ENCODE results near the gene CNTFR.

The CNTFR gene

DNA sequence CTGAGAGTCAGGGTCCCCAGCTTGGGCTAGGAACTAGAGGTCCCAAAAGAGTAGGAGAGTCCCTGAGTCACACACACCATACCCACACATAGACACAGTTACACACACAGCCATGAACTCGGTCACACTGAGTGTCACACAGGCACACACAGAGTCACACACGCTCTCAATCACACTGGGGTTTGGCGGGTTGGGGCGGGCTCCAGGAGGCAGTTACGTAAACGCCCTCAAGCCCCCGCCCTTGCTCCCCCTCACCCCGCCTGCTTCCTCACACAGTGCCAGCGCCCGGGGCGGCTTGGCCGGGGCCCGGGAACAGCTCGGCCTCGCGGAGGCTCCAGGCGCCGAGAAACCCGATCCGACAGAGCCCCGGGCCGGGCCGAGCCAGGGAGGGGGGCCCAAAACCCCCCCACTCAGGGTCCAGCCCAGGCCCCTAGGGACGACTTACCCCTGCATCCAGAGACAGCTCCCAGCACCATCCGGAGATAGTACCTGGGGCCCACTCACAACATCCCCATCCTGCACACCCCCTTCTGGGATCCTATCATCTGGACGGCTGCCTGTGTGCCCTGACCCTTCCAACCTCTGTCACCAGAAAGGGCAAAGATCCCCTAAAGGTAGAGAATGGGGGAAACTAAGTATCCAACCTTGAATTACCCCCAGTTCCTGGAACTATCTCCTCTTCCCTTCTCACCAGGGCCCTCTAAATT lies 3.5 kb upstream of the CNTFR start:
- TF ChIP-seq ELF4 (IDR thresholded peaks at IDR 0.05), result no peak
- TF ChIP-seq ARNT (IDR thresholded peaks at IDR 0.05), result no peak
- TF ChIP-seq FOXM1 (IDR thresholded peaks at IDR 0.05; ENCODE audit: borderline replicate concordance), result no peak
- no peak for TF ChIP-seq NFRKB (IDR thresholded peaks at IDR 0.05)
- no peak for TF ChIP-seq ZNF384 (IDR thresholded peaks at IDR 0.05)
- no peak for TF ChIP-seq BHLHE40 (IDR thresholded peaks at IDR 0.05; ENCODE audit: borderline replicate concordance)
- TF ChIP-seq SUZ12 (IDR thresholded peaks at IDR 0.05), result no peak
- no peak for TF ChIP-seq HDGF (IDR thresholded peaks at IDR 0.05; ENCODE audit: borderline replicate concordance)
- TF ChIP-seq FOXA1 (IDR thresholded peaks at IDR 0.05), result no peak
- TF ChIP-seq L3MBTL2 (conservative IDR thresholded peaks at IDR 0.05), result no peak
- no peak for TF ChIP-seq TARDBP (IDR thresholded peaks at IDR 0.05)
- DNase-seq (ENCODE audit: extremely low spot score), result no peak
- CTCF ChIA-PET, result interaction anchor here (0.6 to 2.7 kb wide), 3 partner anchors 14 to 68 kb away, joined by 3 to 31 read pairs (median 10); no protein-coding TSS in a partner anchor
- POLR2A ChIA-PET, result no interaction called here

DNA sequence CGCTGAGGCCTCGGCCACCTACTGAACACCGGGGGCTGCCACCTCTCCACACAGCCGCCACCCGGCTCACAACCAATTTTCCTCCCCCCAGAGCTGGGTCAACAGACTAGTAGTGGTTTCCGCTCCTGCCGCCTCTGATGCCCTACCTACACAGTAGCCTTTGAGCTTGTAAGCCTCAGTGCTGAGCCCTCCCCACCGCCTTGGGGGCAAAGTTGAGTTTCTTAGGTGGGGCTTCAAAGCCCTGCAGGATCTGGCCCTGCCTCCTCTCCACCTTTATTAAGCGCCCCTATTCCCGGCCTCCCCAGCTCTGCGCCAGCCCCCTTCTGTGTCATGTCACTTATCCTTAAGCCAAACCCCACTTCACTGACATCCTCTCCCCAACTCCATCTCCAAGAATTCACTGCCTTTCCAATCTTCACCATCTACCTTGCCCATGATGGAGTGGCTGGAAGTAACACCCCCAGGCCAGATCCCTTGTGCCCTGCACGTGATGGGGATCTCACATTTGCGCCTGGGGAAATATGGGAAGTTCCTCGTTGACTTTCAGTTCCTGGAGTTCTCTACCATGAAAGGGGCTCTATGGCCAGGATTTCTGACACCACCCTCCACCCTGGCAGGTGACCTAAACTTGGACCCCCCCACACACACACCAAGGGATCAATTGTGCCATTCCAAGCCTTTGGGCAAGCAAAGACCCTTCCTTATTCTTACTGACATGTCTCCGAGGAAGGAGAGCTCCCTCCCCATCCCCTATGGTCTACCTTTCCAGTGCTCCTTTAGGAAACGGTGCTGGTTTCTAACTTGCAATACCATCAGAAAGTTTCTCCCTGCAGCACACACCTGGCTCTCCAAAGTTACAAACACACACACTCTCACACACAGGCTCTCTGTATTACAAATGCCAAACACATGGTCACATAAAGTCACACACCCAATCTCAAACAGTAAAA lies 2.7 kb upstream of the CNTFR start:
- no peak for DNase-seq (ENCODE audit: extremely low spot score)
- no peak for TF ChIP-seq FOXM1 (IDR thresholded peaks at IDR 0.05; ENCODE audit: borderline replicate concordance)
- no peak for TF ChIP-seq SP1 (IDR thresholded peaks at IDR 0.05)
- TF ChIP-seq SUZ12 (IDR thresholded peaks at IDR 0.05), result no peak
- POLR2A ChIA-PET, result no interaction called here
- CTCF ChIA-PET, result interaction anchor here (0.6 to 2.7 kb wide), 16 partner anchors 9 to 188 kb away, joined by 3 to 31 read pairs (median 4); partner anchors contain the start of gene ENHO

DNA sequence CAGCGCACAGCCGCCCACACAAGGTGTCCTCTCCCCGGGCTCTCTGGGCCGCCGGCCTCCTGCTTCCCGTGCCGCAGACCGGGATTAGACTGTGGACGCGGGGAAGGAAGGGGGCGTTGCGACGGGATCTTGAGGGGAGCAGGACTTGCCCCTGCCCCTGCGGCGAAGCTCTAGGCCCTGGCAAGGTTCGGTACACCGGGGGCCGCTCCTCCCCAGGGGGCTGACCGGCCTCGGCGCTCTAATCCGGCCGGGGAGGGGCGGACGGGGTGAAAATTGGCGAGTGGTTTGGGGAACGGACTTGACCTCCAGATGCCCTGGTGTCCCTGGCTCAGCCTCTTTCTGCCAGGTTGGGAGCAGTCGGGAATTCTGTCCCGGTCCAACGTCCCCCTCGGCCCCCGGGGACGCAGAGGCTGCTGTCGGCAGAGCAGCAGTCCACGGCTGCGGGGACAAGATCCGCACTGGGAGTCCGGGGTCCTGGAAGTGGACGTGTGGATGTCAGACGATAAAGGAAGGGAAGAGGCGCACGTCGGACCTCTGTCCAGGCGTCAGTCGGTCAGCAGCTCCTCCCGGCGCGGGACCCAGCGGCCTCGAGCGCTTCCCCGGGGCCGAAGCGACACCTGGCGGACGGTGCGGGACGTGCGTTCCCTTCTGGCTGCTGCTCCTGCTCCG lies 1.9 kb upstream of the CNTFR start:
- ChIA-PET CTCF (interaction anchor here (0.6 to 2.7 kb wide), 17 partner anchors 8 to 187 kb away, joined by 3 to 31 read pairs (median 4); partner anchors contain the start of gene ENHO), POLR2A (no interaction called here)
- DNase-seq (ENCODE audit: extremely low spot score), result peak; percentile 92
- TF ChIP-seq ARNT (IDR thresholded peaks at IDR 0.05) (no peak), TARDBP (IDR thresholded peaks at IDR 0.05) (no peak), HDGF (IDR thresholded peaks at IDR 0.05; ENCODE audit: borderline replicate concordance) (no peak), LEF1 (IDR thresholded peaks at IDR 0.05; ENCODE audit: borderline replicate concordance) (no peak), ZNF384 (IDR thresholded peaks at IDR 0.05) (no peak), FOXK2 (IDR thresholded peaks at IDR 0.05) (no peak), FOXM1 (IDR thresholded peaks at IDR 0.05; ENCODE audit: borderline replicate concordance) (no peak; the same call in 1 of the 2 replicates), SP1 (IDR thresholded peaks at IDR 0.05) (no peak), FOXA1 (IDR thresholded peaks at IDR 0.05) (no peak), SUZ12 (IDR thresholded peaks at IDR 0.05) (no peak), BHLHE40 (IDR thresholded peaks at IDR 0.05; ENCODE audit: borderline replicate concordance) (no peak), L3MBTL2 (conservative IDR thresholded peaks at IDR 0.05) (no peak), ELF4 (IDR thresholded peaks at IDR 0.05) (no peak), CTBP1 (IDR thresholded peaks at IDR 0.05; ENCODE audit: borderline replicate concordance) (no peak)
- TF ChIP-seq, protein P1, sequence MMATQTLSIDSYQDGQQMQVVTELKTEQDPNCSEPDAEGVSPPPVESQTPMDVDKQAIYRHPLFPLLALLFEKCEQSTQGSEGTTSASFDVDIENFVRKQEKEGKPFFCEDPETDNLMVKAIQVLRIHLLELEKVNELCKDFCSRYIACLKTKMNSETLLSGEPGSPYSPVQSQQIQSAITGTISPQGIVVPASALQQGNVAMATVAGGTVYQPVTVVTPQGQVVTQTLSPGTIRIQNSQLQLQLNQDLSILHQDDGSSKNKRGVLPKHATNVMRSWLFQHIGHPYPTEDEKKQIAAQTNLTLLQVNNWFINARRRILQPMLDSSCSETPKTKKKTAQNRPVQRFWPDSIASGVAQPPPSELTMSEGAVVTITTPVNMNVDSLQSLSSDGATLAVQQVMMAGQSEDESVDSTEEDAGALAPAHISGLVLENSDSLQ (IDR thresholded peaks at IDR 0.05), result no peak

DNA sequence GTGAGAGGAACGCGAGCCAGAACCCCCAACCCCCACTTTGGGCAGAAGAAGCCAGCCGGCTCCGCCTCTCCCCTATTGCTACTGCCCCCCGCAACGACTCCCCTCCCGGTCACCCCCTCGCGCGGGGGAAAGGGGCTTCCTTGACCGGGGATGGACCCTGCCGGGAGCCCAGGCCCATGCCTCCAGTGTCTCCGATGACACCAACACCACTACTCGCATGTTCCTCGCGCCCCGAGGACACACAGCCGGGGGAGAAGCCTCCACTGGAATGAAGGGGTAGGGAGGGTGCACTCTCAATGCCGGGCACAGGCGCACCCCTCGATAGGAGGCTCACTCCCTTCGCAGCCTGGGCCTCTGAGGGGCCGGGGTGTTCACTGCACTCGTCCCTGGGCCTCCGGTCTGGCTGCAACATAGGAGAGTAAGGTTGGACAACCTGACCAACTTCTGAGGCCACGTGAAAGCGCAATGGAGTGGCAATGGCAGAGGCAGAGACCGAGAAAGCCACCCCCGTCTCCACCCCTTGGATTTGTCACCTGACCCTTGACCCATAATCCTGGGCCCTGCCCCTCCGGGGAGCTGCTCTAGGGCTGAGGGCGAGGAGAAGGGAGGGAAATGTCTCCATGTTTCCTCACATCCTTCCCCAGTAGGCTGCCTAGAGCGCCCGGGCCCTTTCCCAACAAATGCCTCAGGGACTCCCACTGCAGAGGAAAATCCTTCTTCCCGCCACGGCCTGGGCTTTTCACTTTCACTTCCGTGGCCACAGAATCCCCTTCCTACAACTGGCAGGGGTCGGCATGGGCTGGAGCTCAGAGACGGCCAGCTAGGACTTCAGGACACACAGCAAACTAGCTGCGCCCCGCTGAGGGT lies 1.1 kb upstream of the CNTFR start:
- ChIA-PET CTCF (interaction anchor here (1.0 to 2.7 kb wide), 6 partner anchors 12 to 187 kb away, joined by 3 to 31 read pairs (median 6); no protein-coding TSS in a partner anchor), POLR2A (no interaction called here)
- no peak for DNase-seq (ENCODE audit: extremely low spot score)
- no peak for TF ChIP-seq ELF4 (IDR thresholded peaks at IDR 0.05)
- TF ChIP-seq BHLHE40 (IDR thresholded peaks at IDR 0.05; ENCODE audit: borderline replicate concordance), result no peak
- no peak for TF ChIP-seq ARNT (IDR thresholded peaks at IDR 0.05)
- no peak for TF ChIP-seq LEF1 (IDR thresholded peaks at IDR 0.05; ENCODE audit: borderline replicate concordance)
- no peak for TF ChIP-seq ZNF384 (IDR thresholded peaks at IDR 0.05)
- TF ChIP-seq CTBP1 (IDR thresholded peaks at IDR 0.05; ENCODE audit: borderline replicate concordance), result no peak
- TF ChIP-seq, protein P1 (IDR thresholded peaks at IDR 0.05), result no peak
- TF ChIP-seq FOXK2 (IDR thresholded peaks at IDR 0.05), result no peak
- TF ChIP-seq FOXM1 (IDR thresholded peaks at IDR 0.05; ENCODE audit: borderline replicate concordance), result no peak
- no peak for TF ChIP-seq SUZ12 (IDR thresholded peaks at IDR 0.05)
- no peak for TF ChIP-seq TARDBP (IDR thresholded peaks at IDR 0.05)
